Subcutaneous abdominal adipose tissue (tissue), 5 donors: ENCODE data around the gene EXOC7.

Source experiments
- H3K27ac ChIP-seq: one replicate; pipeline ENCODE4 v1.7.0; 2013; ENCODE audit warnings: low read depth, mild to moderate bottlenecking, inconsistent platforms, low read length, moderate library complexity
- H3K27me3 ChIP-seq, 5 donors: one replicate each; pipeline ENCODE4 v1.7.0; 2013; ENCODE audit warnings: low read length in 5 of 5, inconsistent platforms in 1 of 5; ENCODE audit not compliant: control insufficient read depth in 5 of 5, insufficient read depth in 4 of 5
- H3K36me3 ChIP-seq, 5 donors: one replicate each; pipeline ENCODE4 v1.7.0; 2013; ENCODE audit warnings: low read length in 5 of 5; ENCODE audit not compliant: control insufficient read depth in 5 of 5, insufficient read depth in 5 of 5
- H3K4me1 ChIP-seq, 5 donors: one replicate each; pipeline ENCODE4 v1.7.0; 2013; ENCODE audit warnings: low read length in 5 of 5, mild to moderate bottlenecking in 3 of 5, moderate library complexity in 1 of 5; ENCODE audit not compliant: control insufficient read depth in 5 of 5, insufficient read depth in 5 of 5
- H3K4me3 ChIP-seq, 5 donors: one replicate each; pipeline ENCODE4 v1.7.0; 2013; ENCODE audit warnings: low read length in 5 of 5, low read depth in 1 of 5
- H3K9ac ChIP-seq, 5 donors: one replicate each; pipeline ENCODE4 v1.7.0; 2013; ENCODE audit warnings: low read length in 5 of 5, mild to moderate bottlenecking in 4 of 5, moderate library complexity in 3 of 5
- H3K9me3 ChIP-seq, 5 donors: one replicate each; pipeline ENCODE4 v1.7.0; 2013; ENCODE audit warnings: low read length in 5 of 5; ENCODE audit not compliant: control insufficient read depth in 5 of 5
- donor health status: healthy.
- donor health status: healthy.
- donor health status: healthy.
- donor health status: healthy.
- donor health status: healthy.

EXOC7 gene

GRCh38 chr17:76032780-76033108, 70.8 kb downstream of the EXOC7 start:
- Histone ChIP-seq H3K4me1 (peaks cover 0 to 10% (median 4%) of the 10 kb centered on the region in 5 donors), H3K27ac (no peak overlapping the region), H3K4me3 (no peak overlapping the region), H3K27me3 (peaks cover 0 to 5% (median 0%) of the 10 kb centered on the region in 5 donors), H3K9me3 (no peaks in the 10 kb centered on the region), H3K36me3 (peaks cover 0 to 1% (median 0%) of the 10 kb centered on the region in 5 donors), H3K9ac (no peak overlapping the region)

GRCh38 chr17:76032073-76032779, 71.4 kb downstream of the EXOC7 start:
- H3K4me3 ChIP-seq = no peak overlapping the region
- H3K27ac ChIP-seq = no peak overlapping the region
- H3K9me3 ChIP-seq = no peaks in the 10 kb centered on the region
- H3K9ac ChIP-seq = no peak overlapping the region
- H3K27me3 ChIP-seq = peaks cover 0 to 5% (median 0%) of the 10 kb centered on the region in 5 donors
- H3K4me1 ChIP-seq = peaks cover 0 to 10% (median 4%) of the 10 kb centered on the region in 5 donors
- H3K36me3 ChIP-seq = no peaks in the 10 kb centered on the region
